Measurements from ENCODE around the gene HRG.
"Not testable (repeated sequence)": the region's sequence is repeated elsewhere in the genome, so short reads cannot be mapped to it uniquely, and the experiment has no call there.

Gene HRG

DNA sequence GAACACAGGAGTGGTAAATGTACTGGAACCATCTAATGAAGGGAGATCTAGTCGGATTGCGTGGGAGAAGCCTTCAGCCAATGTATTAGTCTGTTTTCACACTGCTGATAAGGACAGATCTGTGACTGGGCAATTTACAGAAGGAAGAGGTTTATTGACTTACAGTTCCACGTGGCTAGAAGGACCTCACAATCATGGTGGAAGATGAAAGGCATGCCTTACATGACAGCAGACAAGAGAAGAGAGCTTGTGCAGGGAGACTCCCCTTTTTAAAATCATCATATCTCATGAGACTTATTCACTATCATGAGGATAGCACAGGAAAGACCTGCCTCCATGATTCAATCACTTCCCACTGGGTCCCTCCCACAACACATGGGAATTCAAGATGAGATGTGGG, 17.0 kb downstream of the HRG start:
- no peak for TF ChIP-seq ZNF274 (IDR thresholded peaks at IDR 0.05; ENCODE audit: low read depth, low read length)
- H3K4me3 ChIP-seq (ENCODE audit: low read length) = no peak overlapping the region

GRCh38 chr3:186683979-186684378, 18.2 kb downstream of the HRG start:
- no peak overlapping the region for H3K4me3 ChIP-seq (ENCODE audit: low read length)
- no peak for TF ChIP-seq ZNF274 (IDR thresholded peaks at IDR 0.05; ENCODE audit: low read depth, low read length)

DNA sequence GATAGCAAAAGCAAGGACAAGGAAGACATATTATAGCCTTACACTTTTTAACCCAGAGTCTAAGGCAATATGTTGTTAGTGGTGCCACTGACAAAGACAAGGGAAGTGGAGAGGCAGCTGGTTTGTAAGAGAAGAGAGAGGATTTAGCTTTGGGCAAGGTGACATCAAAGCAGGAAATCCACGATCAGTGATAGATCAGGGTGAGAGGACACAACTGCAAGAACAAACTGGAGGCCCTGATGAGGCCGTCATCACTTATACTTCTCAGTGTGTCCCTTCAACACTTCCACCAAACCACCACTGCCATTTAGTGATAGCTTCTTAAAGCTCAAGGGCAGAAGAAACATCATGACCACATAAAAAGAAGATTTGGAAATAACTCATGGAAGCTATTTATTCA, 20.7 kb downstream of the HRG start:
- not testable (repeated sequence) for H3K4me3 ChIP-seq (ENCODE audit: low read length)

DNA sequence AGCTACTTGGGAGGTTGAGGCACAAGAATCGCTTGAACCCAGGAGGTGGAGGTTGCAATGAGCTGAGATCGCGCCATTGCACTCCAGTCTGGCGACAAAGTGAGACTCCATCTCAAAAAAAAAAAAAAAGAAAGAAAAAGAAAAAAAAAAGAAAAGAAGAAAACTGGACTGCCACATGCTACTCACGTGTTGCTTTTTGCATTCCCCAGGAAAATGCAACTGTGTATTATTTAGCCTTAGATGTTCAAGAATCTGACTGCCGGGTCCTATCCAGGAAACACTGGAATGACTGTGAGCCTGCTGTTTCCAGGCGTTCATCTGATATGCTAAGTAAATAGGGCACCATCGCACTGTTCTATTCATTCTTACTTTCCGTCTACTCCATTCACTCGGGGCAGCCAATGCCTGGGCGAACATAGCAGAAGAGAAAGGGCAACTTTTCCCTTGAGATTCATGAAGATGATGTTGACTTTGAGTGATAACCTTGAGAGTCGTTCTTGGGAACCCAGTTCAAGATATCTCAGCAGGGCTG, 21.4 kb downstream of the HRG start:
- H3K4me3 ChIP-seq (ENCODE audit: low read length) = no peak overlapping the region
- no peak for TF ChIP-seq ZNF274 (IDR thresholded peaks at IDR 0.05; ENCODE audit: low read depth, low read length)

DNA sequence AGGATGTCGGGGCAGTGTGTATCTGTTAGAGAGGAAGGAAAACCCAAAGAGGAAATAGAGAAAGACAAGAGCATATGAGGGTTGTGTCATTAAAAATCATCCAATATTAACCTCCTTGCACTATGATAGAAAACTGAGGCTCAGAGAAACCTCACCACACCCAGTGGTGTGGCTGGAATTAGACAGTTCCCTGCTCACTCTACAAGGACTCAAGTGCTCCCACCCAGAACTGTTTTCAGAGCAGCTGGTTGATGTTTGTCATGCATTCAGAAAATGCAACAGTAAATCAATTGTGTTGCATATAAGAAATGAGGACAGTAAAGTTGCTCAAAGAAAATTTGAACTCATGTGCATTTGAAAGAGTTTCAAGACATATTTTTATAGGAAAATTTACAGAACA, 24.5 kb downstream of the HRG start:
- H3K4me3 ChIP-seq (ENCODE audit: low read length) = not testable (repeated sequence)

DNA sequence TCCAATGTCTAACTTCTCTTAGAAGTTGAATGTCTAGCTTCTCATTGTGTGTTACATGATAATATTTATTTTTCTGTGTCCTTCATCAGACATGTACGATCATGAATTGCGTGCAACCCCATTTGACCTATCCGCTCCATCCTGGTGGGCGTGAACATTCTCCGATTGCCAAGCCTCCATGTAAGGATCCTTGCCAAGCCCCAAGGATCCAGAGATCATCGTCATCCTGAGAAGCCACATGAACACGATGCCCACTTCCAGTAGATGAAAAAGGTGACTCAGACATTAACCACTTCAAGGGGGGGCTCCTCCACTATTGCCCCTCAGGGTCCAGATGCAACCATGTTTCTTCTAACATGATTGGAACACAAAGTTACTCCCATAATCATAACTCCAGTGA, 25.9 kb downstream of the HRG start:
- no peak for TF ChIP-seq ZNF274 (IDR thresholded peaks at IDR 0.05; ENCODE audit: low read depth, low read length)

GRCh38 chr3:186693843-186694242, 28.0 kb downstream of the HRG start:
- no peak for TF ChIP-seq ZNF274 (IDR thresholded peaks at IDR 0.05; ENCODE audit: low read depth, low read length)
- no peak overlapping the region for H3K4me3 ChIP-seq (ENCODE audit: low read length)

More for the DNA sequence above, 25.9 kb downstream of the HRG start:
- no peak overlapping the region for H3K4me3 ChIP-seq (ENCODE audit: low read length)

DNA sequence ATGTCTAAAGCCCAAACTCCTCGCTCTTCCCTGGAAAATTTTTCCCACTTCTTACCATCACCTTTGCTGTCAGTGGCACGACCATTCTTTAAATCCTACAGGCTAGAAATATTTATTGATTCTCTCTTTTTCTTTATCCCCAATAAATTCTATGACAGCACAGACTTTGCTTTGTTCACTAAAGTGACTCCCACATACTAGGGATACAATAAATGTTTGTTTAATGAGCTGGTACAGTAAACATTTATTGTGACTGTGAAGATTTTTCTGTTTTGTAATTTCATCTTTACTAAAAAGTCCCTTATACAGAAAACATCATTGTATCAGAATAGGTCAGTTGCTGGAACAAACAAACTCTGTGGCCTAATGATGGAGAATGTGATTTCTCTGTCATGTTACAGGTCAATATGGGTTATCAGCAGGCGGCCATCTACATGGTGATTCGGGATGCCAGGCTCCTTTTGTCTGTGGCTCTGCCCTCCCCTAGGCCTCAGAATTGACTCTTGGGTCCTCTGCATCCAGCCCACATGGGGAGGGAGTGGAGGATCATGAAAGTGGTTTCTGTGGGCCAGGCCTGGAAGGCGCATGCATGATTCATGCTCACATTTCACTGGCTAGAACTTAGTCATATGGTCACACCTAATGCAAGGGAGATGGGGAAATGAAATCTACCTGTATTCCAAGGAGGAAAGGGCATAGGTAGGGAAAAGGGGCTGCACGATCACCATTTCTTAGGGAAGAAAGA, 28.6 kb downstream of the HRG start:
- H3K4me3 ChIP-seq (ENCODE audit: low read length) = no peak overlapping the region
- no peak for TF ChIP-seq ZNF274 (IDR thresholded peaks at IDR 0.05; ENCODE audit: low read depth, low read length)

DNA sequence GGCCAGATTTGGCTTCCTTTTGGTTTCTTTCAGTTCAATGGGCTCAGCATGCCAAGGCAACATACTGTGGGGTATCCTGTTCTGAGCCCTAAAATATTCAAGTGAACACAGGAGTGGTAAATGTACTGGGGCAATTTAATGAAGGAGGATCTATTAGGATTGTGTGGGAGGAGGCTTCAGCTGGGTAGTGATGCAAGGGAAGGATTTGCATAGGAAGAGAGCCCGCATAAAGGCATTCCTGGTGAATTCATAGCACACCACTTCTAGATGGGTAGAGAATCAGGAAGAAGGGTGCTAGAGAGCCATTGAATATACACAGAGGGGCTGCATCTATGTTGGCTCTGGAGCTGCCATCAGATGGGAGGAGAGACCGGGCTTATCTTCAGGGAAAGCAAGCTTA, 30.7 kb downstream of the HRG start:
- H3K4me3 ChIP-seq (ENCODE audit: low read length) = no peak overlapping the region

DNA sequence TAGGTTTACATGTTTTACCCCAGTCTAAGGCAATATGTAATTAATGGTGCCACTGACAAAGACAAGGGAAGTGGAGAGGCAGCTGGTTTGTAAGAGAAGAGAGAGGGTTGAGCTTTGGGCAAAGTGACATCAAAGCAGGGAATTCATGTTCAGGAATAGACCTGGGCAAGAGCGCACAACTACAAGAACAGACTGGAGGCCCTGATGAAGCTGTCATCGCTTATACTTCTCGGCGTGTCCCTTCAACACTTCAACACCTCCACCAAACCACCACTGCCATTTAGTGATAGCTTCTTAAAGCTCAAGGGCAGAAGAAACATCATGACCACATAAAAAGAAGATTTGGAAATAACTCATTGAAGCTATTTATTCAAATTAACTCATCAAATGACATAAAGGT, 31.7 kb downstream of the HRG start:
- no peak for TF ChIP-seq ZNF274 (IDR thresholded peaks at IDR 0.05; ENCODE audit: low read depth, low read length)
- H3K4me3 ChIP-seq (ENCODE audit: low read length) = no peak overlapping the region

More for the DNA sequence above, 30.7 kb downstream of the HRG start:
- TF ChIP-seq ZNF274 (IDR thresholded peaks at IDR 0.05; ENCODE audit: low read depth, low read length) = no peak

DNA sequence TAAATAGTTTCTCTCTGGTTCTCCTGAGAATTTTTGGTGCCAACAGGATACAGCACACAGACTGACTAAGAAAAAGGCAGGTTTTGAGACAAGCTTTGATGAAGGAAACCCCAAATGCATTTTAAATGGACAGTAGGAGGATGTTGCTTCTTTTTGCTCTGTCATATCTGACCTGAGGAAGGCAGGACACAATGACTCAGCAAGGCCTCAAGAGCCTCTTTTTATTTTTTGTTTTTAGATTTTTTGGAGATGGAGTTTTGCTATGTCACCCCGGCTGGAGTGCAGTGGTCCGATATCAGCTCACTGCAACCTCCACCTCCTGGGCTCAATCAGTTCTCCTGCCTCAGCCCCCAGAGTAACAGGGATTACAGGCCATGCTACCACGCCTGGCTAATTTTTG, 34.5 kb downstream of the HRG start:
- TF ChIP-seq ZNF274 (IDR thresholded peaks at IDR 0.05; ENCODE audit: low read depth, low read length) = no peak
- H3K4me3 ChIP-seq (ENCODE audit: low read length) = no peak overlapping the region

DNA sequence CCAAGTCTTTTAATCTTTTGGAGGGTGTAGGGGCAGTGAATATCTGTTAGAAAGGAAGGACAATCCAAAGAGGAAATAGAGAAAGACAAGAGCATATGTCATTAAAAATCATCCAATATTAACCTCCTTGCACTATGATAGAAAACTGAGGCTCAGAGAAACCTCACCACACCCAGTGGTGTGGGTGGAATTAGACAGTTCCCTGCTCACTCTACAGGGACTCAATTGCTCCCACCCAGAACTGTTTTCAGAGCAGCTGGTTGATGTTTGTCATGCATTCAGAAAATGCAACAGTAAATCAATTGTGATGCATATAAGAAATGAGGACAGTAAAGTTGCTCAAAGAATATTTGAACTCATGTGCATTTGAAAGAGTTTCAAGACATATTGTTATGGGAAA, 36.6 kb downstream of the HRG start:
- H3K4me3 ChIP-seq (ENCODE audit: low read length) = not testable (repeated sequence)

- no peak for TF ChIP-seq ZNF274 (IDR thresholded peaks at IDR 0.05; ENCODE audit: low read depth, low read length)
- H3K4me3 ChIP-seq (ENCODE audit: low read length) = no peak overlapping the region
These were observed 40.3 kb downstream of the HRG start for GRCh38 chr3:186705882-186706780.

- no peak for TF ChIP-seq ZNF274 (IDR thresholded peaks at IDR 0.05; ENCODE audit: low read depth, low read length)
These were observed 43.3 kb downstream of the HRG start for GRCh38 chr3:186708983-186709679.

GRCh38 chr3:186710694-186711093, 44.9 kb downstream of the HRG start:
- H3K4me3 ChIP-seq (ENCODE audit: low read length) = not testable (repeated sequence)

More at GRCh38 chr3:186708983-186709679, 43.3 kb downstream of the HRG start:
- no peak overlapping the region for H3K4me3 ChIP-seq (ENCODE audit: low read length)

All from GM08714 (cell line).